GM06990 (cell line): ENCODE data around the gene ZNF598.

ENCODE experiments used
- DNase-seq: peaks from one replicate; pipeline ENCODE4 v3.0.0-alpha.2; 2011; ENCODE audit not compliant: insufficient read length; ENCODE audit errors: extremely low read depth
- H3K27me3 ChIP-seq: replicated peaks from 2 replicates; pipeline ENCODE4 v1.6.0; 2011; ENCODE audit warnings: low read length; ENCODE audit not compliant: control insufficient read depth, insufficient read depth
- H3K36me3 ChIP-seq: 2 replicates; pipeline ENCODE4 v1.5.1; 2011; ENCODE audit warnings: low read length; ENCODE audit not compliant: control insufficient read depth, insufficient read depth
- H3K4me3 ChIP-seq: replicated peaks from 2 replicates; pipeline ENCODE4 v1.5.1; 2011; ENCODE audit warnings: low read depth, mild to moderate bottlenecking, control low read depth, low read length
- CTCF ChIP-seq: IDR thresholded peaks from 2 replicates; pipeline ENCODE4 v1.5.1; 2011; ENCODE audit warnings: low read length, control low read depth, mild to moderate bottlenecking, inconsistent platforms; ENCODE audit not compliant: insufficient read depth, poor library complexity, severe bottlenecking

Gene ZNF598

GRCh38 chr16:2001456-2002355 is 7.9 kb downstream of the ZNF598 start:
- no peak for DNase-seq
- peaks cover 53% of the 10 kb centered on the region for H3K36me3 ChIP-seq

GRCh38 chr16:2001035-2001434 is 8.6 kb downstream of the ZNF598 start:
- TF ChIP-seq CTCF, result no peak
- peaks cover 50% of the 10 kb centered on the region for H3K36me3 ChIP-seq
- no peaks in the 10 kb centered on the region for H3K27me3 ChIP-seq
- no peak overlapping the region for H3K4me3 ChIP-seq
- DNase-seq, result no peak

More at GRCh38 chr16:2001456-2002355, 7.9 kb downstream of the ZNF598 start:
- Histone ChIP-seq H3K27me3 (no peaks in the 10 kb centered on the region), H3K4me3 (no peak overlapping the region)
- no peak for TF ChIP-seq CTCF

GRCh38 chr16:1999866-2000514 is 9.6 kb downstream of the ZNF598 start:
- DNase-seq, result no peak
- TF ChIP-seq CTCF, result no peak
- H3K27me3 ChIP-seq, result no peaks in the 10 kb centered on the region
- peaks cover 48% of the 10 kb centered on the region for H3K36me3 ChIP-seq
- H3K4me3 ChIP-seq, result no peak overlapping the region

- TF ChIP-seq CTCF, result no peak
- H3K4me3 ChIP-seq, result no peak overlapping the region
- peaks cover 48% of the 10 kb centered on the region for H3K36me3 ChIP-seq
- peak; percentile 13 for DNase-seq
- no peaks in the 10 kb centered on the region for H3K27me3 ChIP-seq
Measured at GRCh38 chr16:1998852-1999801, 10.5 kb downstream of the ZNF598 start.

GRCh38 chr16:1998360-1998835 is 11.2 kb downstream of the ZNF598 start:
- no peaks in the 10 kb centered on the region for H3K27me3 ChIP-seq
- no peak overlapping the region for H3K4me3 ChIP-seq
- no peak for TF ChIP-seq CTCF
- H3K36me3 ChIP-seq, result peaks cover 45% of the 10 kb centered on the region
- DNase-seq, result no peak
